Liver (tissue), 9 donors: ENCODE results near the gene PPP1R14D. TPM values are rescaled to one million over a fixed set of nuclear protein-coding genes. Genes with fewer than 3 reads are reported as not detected.

Source experiments
- DNase-seq: peaks from one replicate; pipeline ENCODE4 v3.0.0-alpha.2; 2017; ENCODE audit warnings: low spot score
- H3K27ac ChIP-seq, 2 donors: one replicate each; pipeline ENCODE4 v1.7.0; 2013; ENCODE audit warnings: inconsistent platforms in 2 of 2, low read length in 2 of 2, control low read depth in 1 of 2, low read depth in 1 of 2, mild to moderate bottlenecking in 1 of 2
- H3K27me3 ChIP-seq, 4 donors: one replicate each; pipeline versions ENCODE4 v1.6.1 to v1.7.0; 2013; ENCODE audit warnings: low read length in 3 of 4, inconsistent platforms in 1 of 4, mild to moderate bottlenecking in 1 of 4, moderate library complexity in 1 of 4; ENCODE audit not compliant: control insufficient read depth in 4 of 4, insufficient read depth in 4 of 4
- H3K36me3 ChIP-seq, 4 donors: one replicate each; pipeline versions ENCODE4 v1.6.1 to v1.7.0; 2013; ENCODE audit warnings: low read length in 3 of 4, mild to moderate bottlenecking in 3 of 4, low read depth in 1 of 4, moderate library complexity in 1 of 4; ENCODE audit not compliant: control insufficient read depth in 4 of 4, insufficient read depth in 3 of 4
- H3K4me1 ChIP-seq, 4 donors: one replicate each; pipeline versions ENCODE4 v1.6.1 to v1.7.0; 2013; ENCODE audit warnings: low read length in 3 of 4, mild to moderate bottlenecking in 3 of 4, moderate library complexity in 1 of 4; ENCODE audit not compliant: control insufficient read depth in 4 of 4, insufficient read depth in 4 of 4
- H3K4me3 ChIP-seq, 3 donors: one replicate each; pipeline versions ENCODE4 v1.6.1 to v1.7.0; 2013; ENCODE audit warnings: low read length in 3 of 3, control low read depth in 1 of 3, low read depth in 1 of 3, mild to moderate bottlenecking in 1 of 3
- H3K9ac ChIP-seq, 2 donors: one replicate each; pipeline ENCODE4 v1.7.0; 2013; ENCODE audit warnings: low read length in 2 of 2, mild to moderate bottlenecking in 2 of 2, moderate library complexity in 2 of 2, control low read depth in 1 of 2, low read depth in 1 of 2
- H3K9me3 ChIP-seq, 4 donors: one replicate each; pipeline versions ENCODE4 v1.6.1 to v1.7.0; 2013; ENCODE audit warnings: low read length in 3 of 4; ENCODE audit not compliant: control insufficient read depth in 4 of 4
- ATF3 ChIP-seq: IDR thresholded peaks from 2 replicates; pipeline ENCODE4 v1.6.1; 2016; ENCODE audit warnings: antibody characterized with exemption
- CTCF ChIP-seq: fragments of 150-350 bp; IDR thresholded peaks from 2 replicates; pipeline ENCODE4 v1.5.1; 2017; ENCODE audit warnings: improper control_type of control experiment, low read depth, low read length; ENCODE audit not compliant: missing input control
- FOXA1 ChIP-seq: IDR thresholded peaks from 2 replicates; pipeline ENCODE4 v1.6.1; 2016; ENCODE audit warnings: antibody characterized with exemption
- FOXA2 ChIP-seq: IDR thresholded peaks from 2 replicates; pipeline ENCODE4 v1.6.1; 2016; ENCODE audit warnings: antibody characterized with exemption
- GABPA ChIP-seq, 2 donors: IDR thresholded peaks in 1 of 2; conservative IDR thresholded peaks in 1 of 2; 2 replicates each; pipeline ENCODE4 v1.6.1; 2016; ENCODE audit warnings: antibody characterized with exemption in 2 of 2, mild to moderate bottlenecking in 1 of 2, moderate library complexity in 1 of 2
- HNF4A ChIP-seq, 2 donors: conservative IDR thresholded peaks; 2 replicates each; pipeline ENCODE4 v1.6.1; 2016; ENCODE audit warnings: antibody characterized with exemption in 2 of 2, mild to moderate bottlenecking in 2 of 2
- HNF4G ChIP-seq: IDR thresholded peaks from 2 replicates; pipeline ENCODE4 v1.6.1; 2016; ENCODE audit warnings: antibody characterized with exemption
- JUND ChIP-seq, 2 donors: IDR thresholded peaks; 2 replicates each; pipeline ENCODE4 v1.6.1; 2016; ENCODE audit warnings: antibody characterized with exemption in 2 of 2
- MAX ChIP-seq: IDR thresholded peaks from 2 replicates; pipeline ENCODE4 v1.6.1; 2016; ENCODE audit warnings: antibody characterized with exemption
- NR2F2 ChIP-seq: IDR thresholded peaks from 2 replicates; pipeline ENCODE4 v1.6.1; 2016; ENCODE audit warnings: antibody characterized with exemption
- RAD21 ChIP-seq, 2 donors: IDR thresholded peaks; 2 replicates each; pipeline ENCODE4 v1.6.1; 2016; ENCODE audit warnings: antibody characterized with exemption in 2 of 2, mild to moderate bottlenecking in 2 of 2
- REST ChIP-seq: IDR thresholded peaks from 2 replicates; pipeline ENCODE4 v1.6.1; 2016; ENCODE audit warnings: antibody characterized with exemption, mild to moderate bottlenecking
- RXRA ChIP-seq, 2 donors: IDR thresholded peaks; 2 replicates each; pipeline ENCODE4 v1.6.1; 2017 to 2018; ENCODE audit warnings: antibody characterized with exemption in 2 of 2, mild to moderate bottlenecking in 1 of 2
- SP1 ChIP-seq: IDR thresholded peaks from 2 replicates; pipeline ENCODE4 v1.6.1; 2018; ENCODE audit warnings: antibody characterized with exemption, mild to moderate bottlenecking
- TAF1 ChIP-seq: conservative IDR thresholded peaks from 2 replicates; pipeline ENCODE4 v1.6.1; 2016; ENCODE audit warnings: antibody characterized with exemption, mild to moderate bottlenecking
- YY1 ChIP-seq: IDR thresholded peaks from 2 replicates; pipeline ENCODE4 v1.6.1; 2016; ENCODE audit warnings: antibody characterized with exemption, mild to moderate bottlenecking
- WGBS: extraction: QIAGEN DNeasy Blood & Tissue Kit; methylation state at CpG from one replicate; pipeline ENCODE4 v1.1.7; 2013; 5-methylcytosine and 5-hydroxymethylcytosine counted together
- polyA plus RNA-seq, 2 donors: library from polyadenylated mRNA; stranded (reverse) in 1 of 2; unstranded in 1 of 2; fragments of 200-250 nt in 1 of 2; fragments of >200 nt in 1 of 2; fragmentation: Nextera tagmentation in 1 of 2; extraction: Ambion mirVana in 1 of 2; gene quantifications; one replicate each; pipeline versions ENCODE4 v1.2.1 to v1.2.3, GENCODE V29; 2013 to 2015
- total RNA-seq, 2 donors: library from RNA; depleted of rRNA; stranded (reverse); fragments of >200 nt; gene quantifications; one replicate each; pipeline ENCODE4 v1.2.3, GENCODE V29; 2014
- donor health status: healthy.
- donor health status: healthy.
- donor health status: healthy.
- donor health status: healthy.
- donor health status: healthy.

Gene PPP1R14D
- total and polyA plus RNA-seq, 4 donors = not detected

GRCh38 chr15:40838756-40839155 lies 10.2 kb upstream of the PPP1R14D start:
- DNase-seq = no peak
- Histone ChIP-seq H3K9ac (no peak overlapping the region), H3K36me3 (no peaks in the 10 kb centered on the region), H3K9me3 (no peaks in the 10 kb centered on the region), H3K27ac (no peak overlapping the region), H3K27me3 (peaks cover 0 to 2% (median 0%) of the 10 kb centered on the region in 4 donors), H3K4me3 (no peak overlapping the region), H3K4me1 (peaks cover 0 to 5% (median under 1%) of the 10 kb centered on the region in 4 donors)
- WGBS = 90% methylated on average over 5 of the region's 5 CpGs
- TF ChIP-seq HNF4G = no peak
- TF ChIP-seq JUND (IDR thresholded peaks at IDR 0.05) = no peak
- TF ChIP-seq NR2F2 = no peak
- no peak for TF ChIP-seq ATF3
- TF ChIP-seq YY1 = no peak
- TF ChIP-seq FOXA1 = no peak
- TF ChIP-seq FOXA2 = no peak
- TF ChIP-seq HNF4A (conservative IDR thresholded peaks at IDR 0.05) = no peak
- no peak for TF ChIP-seq SP1
- TF ChIP-seq CTCF = no peak
- TF ChIP-seq GABPA (IDR thresholded peaks at IDR 0.05 in 1 of 2, conservative IDR thresholded peaks at IDR 0.05 in 1 of 2) = no peak
- no peak for TF ChIP-seq RXRA (IDR thresholded peaks at IDR 0.05)
- no peak for TF ChIP-seq TAF1
- no peak for TF ChIP-seq REST

GRCh38 chr15:40836020-40836419 lies 7.5 kb upstream of the PPP1R14D start:
- Histone ChIP-seq H3K4me3 (no peak overlapping the region), H3K4me1 (no peaks in the 10 kb centered on the region), H3K9me3 (no peaks in the 10 kb centered on the region), H3K36me3 (no peaks in the 10 kb centered on the region), H3K27me3 (no peaks in the 10 kb centered on the region), H3K27ac (no peak overlapping the region), H3K9ac (no peak overlapping the region)
- no peak for DNase-seq
- TF ChIP-seq RAD21 (IDR thresholded peaks at IDR 0.05) (no peak), MAX (no peak)
- WGBS = 94% methylated on average over 1 of the region's 1 CpG
